Measurements from ENCODE around the gene SLC18A2.
"Not testable (repeated sequence)": the region's sequence is repeated elsewhere in the genome, so short reads cannot be mapped to it uniquely, and the experiment has no call there.

Gene SLC18A2

GRCh38 chr10:117266400-117266799 lies 25.5 kb downstream of the SLC18A2 start:
- DNase-seq: no peak

GRCh38 chr10:117266812-117267211 lies 25.9 kb downstream of the SLC18A2 start:
- no peak for DNase-seq

- DNase-seq: no peak
Observed at GRCh38 chr10:117268258-117268657, 27.3 kb downstream of the SLC18A2 start.

- no peak for DNase-seq
Observed at GRCh38 chr10:117268907-117269306, 28.0 kb downstream of the SLC18A2 start.

GRCh38 chr10:117271427-117271826 lies 30.5 kb downstream of the SLC18A2 start:
- DNase-seq: no peak

- DNase-seq: no peak
Observed at GRCh38 chr10:117272195-117273076, 31.5 kb downstream of the SLC18A2 start.

- no peak for DNase-seq
Observed at GRCh38 chr10:117273980-117274379, 33.1 kb downstream of the SLC18A2 start.

GRCh38 chr10:117274509-117274908 lies 33.6 kb downstream of the SLC18A2 start:
- DNase-seq: no peak

- DNase-seq: no peak
Observed at GRCh38 chr10:117275121-117275520, 34.2 kb downstream of the SLC18A2 start.

- no peak for DNase-seq
Observed at GRCh38 chr10:117277675-117278074, 36.8 kb downstream of the SLC18A2 start.

- DNase-seq: no peak
Observed at GRCh38 chr10:117284716-117285494, 44.0 kb downstream of the SLC18A2 start.

GRCh38 chr10:117290872-117291271 lies 50.0 kb downstream of the SLC18A2 start:
- DNase-seq: not testable (repeated sequence)

GRCh38 chr10:117294039-117294645 lies 53.2 kb downstream of the SLC18A2 start:
- DNase-seq: no peak

GRCh38 chr10:117294735-117295134 lies 53.8 kb downstream of the SLC18A2 start:
- DNase-seq: no peak

GRCh38 chr10:117298219-117298618 lies 57.3 kb downstream of the SLC18A2 start:
- DNase-seq: no peak

GRCh38 chr10:117299435-117299834 lies 58.5 kb downstream of the SLC18A2 start:
- DNase-seq: no peak

GRCh38 chr10:117300671-117301070 lies 59.8 kb downstream of the SLC18A2 start:
- no peak for DNase-seq

GRCh38 chr10:117303451-117303850 lies 62.5 kb downstream of the SLC18A2 start:
- not testable (repeated sequence) for DNase-seq

GRCh38 chr10:117306674-117307073 lies 65.8 kb downstream of the SLC18A2 start:
- DNase-seq: no peak

GRCh38 chr10:117311261-117311660 lies 70.3 kb downstream of the SLC18A2 start:
- DNase-seq: no peak

GRCh38 chr10:117312430-117312829 lies 71.5 kb downstream of the SLC18A2 start:
- DNase-seq: no peak

GRCh38 chr10:117313641-117314040 lies 72.7 kb downstream of the SLC18A2 start:
- DNase-seq: no peak

- no peak for DNase-seq
Observed at GRCh38 chr10:117316701-117317100, 75.8 kb downstream of the SLC18A2 start.

GRCh38 chr10:117318909-117319308 lies 78.0 kb downstream of the SLC18A2 start:
- no peak for DNase-seq
